Measurements from ENCODE around the gene THRA.

THRA gene

DNA sequence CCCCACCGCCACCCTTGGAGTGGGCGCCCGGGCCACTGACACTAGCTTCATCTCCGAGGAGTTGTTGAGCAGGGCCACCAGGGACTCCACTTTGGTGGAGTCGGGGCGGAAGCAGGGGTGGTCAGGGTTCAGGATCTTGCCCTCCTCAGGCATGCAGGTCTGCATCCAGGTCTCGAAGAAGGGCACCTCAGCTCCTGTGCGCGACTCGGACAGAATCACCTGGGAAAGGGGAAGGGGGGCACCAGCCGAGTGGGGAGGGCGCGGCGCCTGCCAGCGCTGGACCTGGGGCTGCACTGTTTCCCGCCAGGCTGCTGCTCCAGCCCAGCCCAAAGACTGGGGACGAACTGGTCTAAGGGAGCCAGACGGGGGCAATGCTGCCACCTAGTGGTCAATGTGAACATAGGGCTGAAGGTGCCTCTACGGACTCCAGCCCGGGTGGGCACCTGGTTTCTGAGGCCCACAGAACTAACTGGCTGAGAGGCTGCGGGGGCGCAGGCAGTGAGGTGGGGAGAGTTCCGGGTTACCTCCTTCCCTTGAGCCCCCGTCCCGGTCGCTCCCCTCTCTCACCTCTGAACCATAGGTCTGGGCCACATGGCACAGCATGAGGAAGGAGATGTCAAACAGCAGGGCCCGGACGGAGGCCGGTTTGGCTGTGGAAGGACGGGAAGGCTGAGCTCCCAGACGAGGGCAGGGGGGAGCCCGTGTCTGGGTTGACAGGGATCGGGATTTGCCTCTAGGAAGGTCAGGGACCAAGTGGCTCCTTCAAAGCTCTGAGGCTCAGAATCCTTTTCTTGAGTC is 35.8 kb upstream of the THRA start:
- DNase-seq (ENCODE audit: extremely low read depth in 1 of 2, low read depth in 1 of 2), result peak; percentile 42 to 60

DNA sequence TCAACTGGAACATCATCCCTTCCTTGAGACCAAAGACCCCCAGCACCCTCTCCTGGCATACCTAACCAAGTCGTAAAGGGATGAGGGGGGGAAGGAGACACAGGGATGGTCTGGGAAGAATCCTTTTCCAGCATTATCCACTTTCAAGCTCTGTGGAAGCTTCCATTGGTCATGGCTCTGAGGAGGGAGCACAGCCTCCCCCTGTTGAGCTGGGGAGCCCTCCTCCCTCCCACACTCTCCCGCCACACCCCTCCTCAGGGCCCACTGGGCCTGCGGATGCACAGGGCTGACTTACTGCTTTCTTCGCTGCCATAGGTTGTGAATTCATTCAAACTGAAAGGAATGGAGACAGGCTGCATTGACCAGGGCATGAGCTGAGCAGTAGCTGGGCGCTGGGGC is 35.2 kb upstream of the THRA start:
- DNase-seq (ENCODE audit: extremely low read depth in 1 of 2, low read depth in 1 of 2), result no peak

DNA sequence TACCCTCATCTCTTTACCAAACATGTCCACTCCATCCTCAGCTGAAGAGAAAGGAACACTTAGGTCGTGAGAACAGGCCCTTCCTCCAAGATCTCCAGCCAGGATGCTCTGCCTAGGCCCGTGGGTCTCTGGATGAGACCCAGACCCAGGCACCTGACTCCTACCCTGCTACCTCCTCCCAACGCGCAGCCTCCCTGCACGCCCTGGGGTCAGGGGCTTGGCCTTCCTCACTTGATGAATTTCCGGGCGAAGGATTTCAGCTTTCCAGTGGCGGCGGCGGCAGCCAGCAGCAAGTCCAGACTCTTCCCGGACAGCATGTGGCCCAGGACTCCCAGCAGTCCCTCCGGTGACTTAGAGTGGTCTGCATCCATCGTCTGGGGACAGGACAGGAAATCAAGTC is 34.2 kb upstream of the THRA start:
- no peak for DNase-seq (ENCODE audit: extremely low read depth in 1 of 2, low read depth in 1 of 2)

DNA sequence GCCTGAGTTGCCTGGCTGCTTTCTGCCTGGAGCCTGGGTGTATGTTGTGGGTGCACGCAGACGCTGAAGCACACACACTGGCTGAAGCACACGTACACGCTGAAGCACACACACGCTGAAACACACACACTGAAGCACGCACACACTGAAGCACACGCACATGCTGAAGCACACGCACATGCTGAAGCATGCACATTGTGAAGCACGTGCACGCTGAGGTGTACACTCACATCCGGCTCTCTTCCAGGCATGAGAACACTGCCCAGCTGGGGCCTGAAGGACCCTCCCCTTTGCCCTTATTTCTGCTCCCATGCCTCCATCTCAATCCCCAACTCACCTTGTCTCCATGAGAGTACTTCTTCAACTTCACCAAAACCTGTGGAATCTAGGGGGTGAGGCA is 31.1 kb upstream of the THRA start:
- DNase-seq (ENCODE audit: extremely low read depth in 1 of 2, low read depth in 1 of 2), result no peak

DNA sequence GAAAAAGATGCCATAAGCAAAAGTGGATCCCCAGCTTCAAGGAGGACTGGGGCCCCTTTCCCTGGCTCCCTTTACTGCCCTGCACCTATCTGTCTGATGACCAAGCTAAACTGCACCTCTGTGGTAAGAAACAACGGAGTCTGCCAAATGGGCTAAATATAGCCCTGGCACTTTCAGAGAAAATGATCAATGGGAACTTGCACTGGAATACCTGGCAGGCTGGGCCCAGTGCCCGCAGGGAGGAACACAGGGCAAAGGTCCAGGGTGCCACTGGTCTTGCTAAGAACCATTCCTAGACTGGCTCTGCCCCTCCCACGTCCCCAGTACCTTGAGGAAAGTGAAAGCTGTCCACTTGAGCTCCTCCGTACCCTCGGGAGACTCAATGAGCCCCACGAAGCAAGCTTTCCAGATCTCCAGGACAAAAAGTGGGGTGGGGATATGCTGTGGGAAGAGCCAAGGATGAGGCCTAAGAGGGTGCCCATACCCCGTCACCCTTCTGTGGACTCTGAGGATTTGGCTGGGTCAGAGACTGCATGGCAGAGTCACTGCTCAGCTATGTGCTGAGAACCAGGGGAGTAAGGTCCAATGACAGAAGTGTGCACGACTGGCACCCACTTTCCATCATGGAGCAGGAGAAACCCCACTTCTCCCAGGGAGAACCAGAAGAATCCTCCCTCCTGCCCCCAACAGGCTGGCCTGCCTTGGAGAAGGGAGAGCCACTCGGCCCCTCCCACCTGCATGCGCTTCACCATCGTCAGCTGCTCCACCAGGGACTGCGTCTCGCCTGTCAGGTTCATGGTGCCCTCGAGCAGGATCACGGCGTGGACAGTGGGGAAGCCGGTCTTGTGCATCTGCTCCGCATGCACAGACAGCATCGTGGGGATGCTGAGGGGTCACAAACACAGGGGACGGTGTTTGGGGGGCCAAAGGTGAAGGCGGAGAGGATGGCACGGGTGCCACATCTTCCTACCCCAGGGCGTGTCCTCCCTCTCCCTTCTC is 30.1 kb upstream of the THRA start:
- DNase-seq (ENCODE audit: extremely low read depth in 1 of 2, low read depth in 1 of 2), result no peak

DNA sequence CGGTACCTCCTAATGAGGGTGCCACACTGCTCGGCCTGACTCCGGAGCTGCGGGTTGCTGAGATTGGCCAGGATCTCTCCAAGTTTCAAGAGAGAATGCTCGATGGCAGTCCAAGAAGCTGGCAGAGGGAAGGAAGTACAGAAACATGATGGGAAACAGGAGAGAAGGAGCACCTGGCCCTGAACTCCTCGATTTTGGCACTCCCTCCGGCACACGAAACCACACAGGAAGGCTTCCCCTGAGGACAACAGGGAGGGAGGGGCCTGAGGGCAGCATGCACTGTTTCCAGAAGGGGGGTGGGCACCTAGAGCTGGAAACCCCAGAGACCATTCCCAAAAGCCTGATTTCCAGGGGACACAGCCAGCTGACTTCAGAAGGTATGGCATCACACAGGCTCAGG is 29.4 kb upstream of the THRA start:
- no peak for DNase-seq (ENCODE audit: extremely low read depth in 1 of 2, low read depth in 1 of 2)

DNA sequence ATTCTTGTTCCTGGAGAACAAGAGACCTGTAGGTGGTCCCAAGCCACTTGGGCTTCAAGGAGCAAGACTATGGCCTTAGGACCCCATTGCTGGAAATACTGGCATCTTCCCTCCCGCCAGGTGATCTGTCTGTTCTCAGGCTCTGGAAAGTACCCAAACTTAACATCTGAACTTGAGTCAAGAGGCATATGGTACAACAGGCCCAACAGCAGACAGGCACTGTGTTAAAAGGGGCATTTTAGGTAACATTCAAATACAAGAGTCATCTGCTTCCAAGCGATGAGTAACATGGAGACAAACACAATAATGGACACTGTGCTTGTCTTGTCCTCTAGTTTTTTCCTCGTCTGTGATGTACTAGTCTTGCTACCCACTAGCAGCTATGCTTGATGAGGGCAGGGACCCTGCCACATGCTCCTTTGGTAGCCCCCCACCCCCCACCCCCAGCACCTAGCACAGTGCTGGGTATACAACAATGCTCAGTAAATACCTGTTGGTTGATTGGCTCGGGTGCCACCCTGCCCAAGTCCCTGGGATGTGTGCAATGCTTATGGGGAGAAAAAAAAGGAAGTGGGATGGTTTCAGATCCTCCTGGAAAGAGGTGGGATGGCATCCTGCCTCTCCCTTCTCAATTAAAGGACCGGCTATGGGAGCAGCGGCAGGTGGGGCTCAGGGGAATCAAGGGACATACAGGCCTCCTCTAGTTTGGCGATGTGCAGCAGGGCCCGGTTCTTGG is 28.2 kb upstream of the THRA start:
- DNase-seq (ENCODE audit: extremely low read depth in 1 of 2, low read depth in 1 of 2), result no peak

DNA sequence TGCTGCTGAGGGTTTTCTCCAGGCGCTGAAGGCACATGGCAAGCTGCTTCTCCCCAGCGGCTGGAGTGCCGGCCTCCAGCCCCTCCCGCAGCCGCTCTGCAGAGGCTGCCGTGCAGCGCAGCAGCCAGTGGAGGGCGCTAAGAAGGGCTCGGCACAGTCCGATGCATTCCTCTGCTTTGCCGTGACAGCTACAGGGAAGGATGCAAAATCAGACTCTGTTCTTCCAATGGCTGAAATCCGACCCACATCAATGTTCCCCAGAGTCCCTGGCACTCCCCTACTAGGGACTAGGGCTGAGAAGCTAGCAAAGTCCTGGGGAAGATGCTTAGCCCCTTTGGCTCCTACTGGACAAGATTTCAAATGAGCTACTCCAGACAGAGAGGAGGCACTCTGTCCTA is 27.6 kb upstream of the THRA start:
- DNase-seq (ENCODE audit: extremely low read depth in 1 of 2, low read depth in 1 of 2), result no peak

DNA sequence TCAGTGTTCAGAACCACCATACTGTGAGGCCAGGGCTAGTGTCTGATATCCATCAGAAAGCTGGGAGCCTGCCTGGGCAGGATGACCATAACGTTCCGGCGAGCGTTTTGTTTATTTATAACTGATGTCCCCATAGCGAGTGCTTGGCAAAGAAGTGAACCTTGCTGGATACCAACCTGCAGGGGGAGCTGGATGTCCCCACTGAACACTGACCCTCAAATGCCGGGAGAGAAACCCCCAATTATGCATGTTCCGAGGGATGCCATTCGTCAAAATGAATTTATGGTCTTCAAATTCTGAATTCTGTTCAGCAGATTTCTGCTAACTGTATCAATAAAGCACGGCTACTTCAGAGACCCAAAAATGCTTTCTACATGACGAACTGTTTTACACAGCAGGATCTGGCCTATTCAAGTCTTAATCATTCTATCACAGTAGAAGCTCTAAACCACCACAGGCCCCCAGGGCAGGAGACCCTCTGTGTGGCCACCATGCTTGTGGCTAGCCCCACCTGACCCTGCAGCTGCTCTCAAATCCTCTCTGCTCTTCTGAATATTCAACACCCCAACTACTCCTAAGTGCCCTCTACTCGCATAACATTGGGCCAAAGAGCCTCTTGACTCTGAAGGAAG is 23.8 kb upstream of the THRA start:
- DNase-seq (ENCODE audit: extremely low read depth in 1 of 2, low read depth in 1 of 2), result no peak

DNA sequence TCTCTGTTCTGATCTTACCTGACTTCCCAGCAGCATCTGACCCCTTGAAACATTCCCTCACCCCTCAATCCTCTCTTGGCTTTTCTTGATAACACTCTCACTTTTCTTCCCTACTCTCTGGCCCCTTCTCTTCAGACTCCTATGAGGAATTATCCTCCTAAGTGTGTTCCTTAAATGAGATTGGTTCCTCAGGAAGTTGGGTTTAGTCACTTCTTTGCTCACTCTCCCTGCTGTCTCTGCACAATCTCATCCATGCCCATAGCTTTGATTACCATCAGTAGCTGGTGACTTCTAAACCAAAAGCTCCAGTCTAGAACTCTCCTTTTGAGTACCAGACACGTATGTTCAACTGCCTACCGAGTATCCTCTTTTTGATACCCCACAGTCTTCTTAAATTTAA is 21.6 kb upstream of the THRA start:
- no peak for DNase-seq (ENCODE audit: extremely low read depth in 1 of 2, low read depth in 1 of 2)

DNA sequence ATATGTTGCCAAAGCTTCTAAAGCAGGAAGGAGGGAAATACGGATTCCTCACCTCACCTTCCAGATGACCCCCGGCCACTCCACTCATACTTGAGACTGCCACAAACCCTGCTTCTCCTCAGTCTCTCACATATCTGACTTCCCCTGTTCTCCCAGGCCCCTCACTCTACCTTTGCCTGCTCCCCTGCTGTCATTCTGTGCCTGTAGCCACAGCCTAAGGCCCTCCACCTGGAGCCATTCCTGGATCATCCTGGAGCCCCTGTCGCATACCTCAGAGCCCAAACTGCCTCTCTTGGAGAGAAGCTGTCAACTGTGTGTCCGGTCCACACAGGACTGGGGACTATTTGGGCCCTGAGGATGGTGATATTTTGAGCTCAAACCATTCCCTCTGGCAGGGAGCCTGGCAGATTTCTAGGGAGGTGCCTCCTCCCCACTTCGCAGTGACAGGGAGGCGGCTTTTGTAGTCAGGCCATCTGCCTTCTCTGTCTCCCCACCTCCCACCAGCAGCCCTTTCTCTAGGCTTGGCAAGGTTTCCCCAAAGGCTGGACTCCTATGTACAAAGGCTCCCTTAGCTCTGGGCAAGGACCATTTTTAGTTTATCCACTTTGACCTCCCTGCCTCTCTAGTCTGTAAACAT is 6.3 kb upstream of the THRA start:
- no peak for DNase-seq (ENCODE audit: extremely low read depth in 1 of 2, low read depth in 1 of 2)

DNA sequence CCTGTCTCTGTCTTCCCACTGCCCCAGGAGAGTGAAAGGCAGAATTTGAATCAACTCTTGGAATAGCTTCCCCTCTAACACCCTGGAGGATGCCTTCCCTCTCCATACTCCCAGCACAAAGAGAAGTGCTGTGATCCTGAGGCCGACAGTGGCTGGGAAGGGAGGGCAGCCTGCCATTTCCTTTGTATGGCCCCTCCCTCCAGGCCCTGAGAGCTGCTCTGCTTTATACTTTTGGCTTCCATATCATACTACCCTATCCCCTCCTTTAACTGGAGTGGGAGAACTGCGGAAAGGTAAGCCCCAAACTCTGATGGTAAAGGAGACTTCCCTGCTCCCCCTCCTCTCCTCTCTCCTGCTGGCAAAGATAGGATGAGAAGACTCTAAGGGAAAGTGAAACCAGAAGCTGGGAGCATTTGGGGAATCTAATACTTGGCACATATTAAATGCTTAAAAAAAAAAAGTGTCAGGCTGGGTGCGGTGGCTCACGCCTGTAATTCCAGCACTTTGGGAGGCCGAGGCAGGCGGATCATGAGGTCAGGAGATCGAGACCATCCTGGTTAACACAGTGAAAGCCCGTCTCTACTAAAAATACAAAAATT is 4.5 kb upstream of the THRA start:
- DNase-seq (ENCODE audit: extremely low read depth in 1 of 2, low read depth in 1 of 2), result no peak

DNA sequence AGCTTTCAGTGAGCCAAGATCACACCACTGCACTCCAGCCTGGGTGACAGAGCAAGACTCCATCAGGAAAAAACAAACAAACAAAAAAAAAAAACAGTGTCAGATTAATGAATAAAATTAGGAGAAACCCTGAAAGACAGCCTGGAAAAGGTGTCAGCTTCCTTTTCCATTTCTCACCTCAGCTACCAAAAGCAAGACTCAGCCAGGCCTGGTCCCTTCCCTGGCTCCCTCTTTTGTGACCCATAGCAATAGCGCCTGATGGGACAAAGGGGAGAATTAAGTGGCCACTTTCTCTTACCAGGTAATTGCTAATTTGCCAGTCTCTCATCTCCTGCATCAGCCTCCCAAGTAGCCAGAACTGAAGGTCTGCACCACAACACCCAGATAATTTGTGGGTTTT is 3.9 kb upstream of the THRA start:
- no peak for DNase-seq (ENCODE audit: extremely low read depth in 1 of 2, low read depth in 1 of 2)

DNA sequence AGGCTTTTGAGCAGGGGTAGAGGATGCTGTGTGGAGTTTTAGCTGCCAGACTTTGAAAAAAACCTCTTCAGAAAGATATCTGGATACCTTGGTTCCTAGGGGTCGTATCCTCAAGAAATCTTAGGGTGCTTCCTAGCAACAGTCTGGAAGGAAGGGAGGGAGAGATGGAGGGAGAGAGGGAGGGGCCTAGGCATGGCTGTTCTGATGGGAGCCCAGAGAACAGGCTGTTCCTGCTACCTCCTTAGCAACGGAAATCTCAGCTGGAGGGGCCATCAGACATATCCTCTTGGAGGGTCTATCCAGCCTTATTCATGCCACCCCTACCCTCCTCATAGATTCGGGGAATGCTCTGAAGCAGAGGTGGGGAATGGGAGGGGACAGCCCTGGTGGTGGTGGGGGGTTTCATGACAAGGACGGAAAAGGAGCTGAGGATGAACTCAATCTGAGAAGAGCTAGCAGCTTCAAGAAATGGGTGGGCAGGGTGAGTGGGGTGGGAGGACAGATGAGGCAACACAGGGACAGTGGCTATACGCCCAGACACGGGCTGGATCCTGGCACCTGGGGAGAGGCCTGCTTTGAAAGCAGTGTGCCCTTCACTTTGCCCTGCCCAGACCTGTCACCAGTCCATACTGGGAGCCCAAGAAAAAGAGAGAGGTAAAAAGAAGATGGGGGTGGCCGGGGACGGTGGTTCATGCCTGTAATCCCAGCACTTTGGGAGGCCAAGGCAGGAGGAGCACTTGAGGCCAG is 2.9 kb upstream of the THRA start:
- DNase-seq (ENCODE audit: extremely low read depth in 1 of 2, low read depth in 1 of 2), result no peak

DNA sequence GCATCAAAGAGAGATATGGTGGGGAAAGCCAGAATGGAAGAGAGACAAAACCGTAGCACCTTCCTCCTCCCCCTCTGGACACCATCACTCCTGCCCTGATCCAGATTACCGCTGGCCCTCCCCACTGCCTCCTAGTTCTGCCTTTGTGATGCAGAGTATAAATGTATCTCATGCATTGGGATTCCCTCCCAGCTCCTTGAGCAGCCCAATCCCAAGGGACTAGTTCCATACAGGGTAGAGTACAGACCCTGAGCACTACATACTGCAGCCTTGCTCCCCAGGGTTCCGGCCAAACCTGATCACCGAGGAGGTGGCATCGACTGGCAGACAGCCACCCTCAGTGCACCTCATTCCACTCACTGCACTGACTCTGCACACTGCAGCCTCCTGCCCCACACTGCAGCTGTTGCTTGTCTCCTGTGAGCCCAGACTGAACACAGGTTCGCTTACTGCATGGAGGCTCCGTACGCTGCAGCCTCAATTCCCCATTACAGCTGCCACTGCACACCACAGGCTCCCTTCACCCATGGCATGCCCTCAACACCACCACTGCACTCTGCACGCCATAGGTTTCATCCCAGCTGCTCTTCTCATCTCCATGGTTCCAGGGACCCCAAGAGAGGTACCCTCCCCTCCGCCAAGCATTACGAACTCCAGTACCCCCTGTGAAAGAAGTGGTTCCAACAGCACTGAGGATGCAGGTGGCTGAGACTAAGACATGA is 1.7 kb upstream of the THRA start:
- no peak for DNase-seq (ENCODE audit: extremely low read depth in 1 of 2, low read depth in 1 of 2)

DNA sequence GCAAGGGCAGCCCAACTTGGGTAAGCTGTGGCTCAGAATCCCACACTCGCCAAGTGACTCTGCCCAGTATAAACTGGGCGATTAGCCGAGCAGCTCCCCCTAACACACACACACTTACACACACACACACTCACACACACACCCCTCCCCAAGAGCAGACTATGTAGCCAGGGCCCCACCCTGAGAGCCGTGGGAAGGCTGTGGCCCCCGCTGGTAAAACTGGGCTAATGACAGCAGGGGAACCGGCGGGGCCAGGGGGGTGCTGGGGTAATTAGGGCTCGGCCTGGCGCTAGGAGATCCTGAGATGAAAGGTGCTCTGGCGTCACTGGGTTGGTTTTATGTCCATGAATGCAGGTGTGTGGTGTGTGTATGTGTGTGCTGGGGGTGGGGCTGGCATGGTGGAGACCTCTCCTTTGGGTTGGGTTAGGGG is 1.1 kb upstream of the THRA start:
- DNase-seq (ENCODE audit: extremely low read depth in 1 of 2, low read depth in 1 of 2), result no peak

DNA sequence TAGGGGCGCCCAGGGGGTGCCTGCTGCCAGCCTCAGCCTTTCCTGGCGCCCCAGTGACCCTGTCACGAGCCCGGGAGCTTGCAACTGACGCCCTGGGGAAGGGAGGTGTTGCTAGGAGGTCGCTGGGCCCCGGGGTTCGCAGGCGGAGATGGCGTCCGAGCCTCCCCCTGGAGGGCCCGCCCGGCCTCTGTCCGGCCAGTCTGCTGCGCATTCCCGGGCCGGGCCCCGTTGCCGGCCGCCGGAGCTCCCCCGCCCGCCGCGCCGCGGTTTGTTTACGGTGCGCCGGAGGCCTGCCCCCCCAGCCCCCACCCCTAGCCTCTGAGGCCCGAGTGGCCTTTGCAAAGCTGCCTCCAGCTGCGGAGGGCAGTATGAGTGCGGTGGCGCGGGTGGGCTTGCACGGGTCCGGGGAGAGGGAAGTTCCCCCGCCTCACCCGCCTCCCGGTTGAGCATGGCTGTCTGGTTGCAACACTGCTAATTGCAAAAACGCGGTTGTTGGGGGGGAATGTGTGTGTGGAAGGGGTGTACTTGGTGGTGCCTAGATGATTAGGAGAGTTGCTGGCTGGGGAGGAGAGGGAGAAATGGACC is 514 bp downstream of the THRA start:
- DNase-seq (ENCODE audit: extremely low read depth in 1 of 2, low read depth in 1 of 2), result no peak

DNA sequence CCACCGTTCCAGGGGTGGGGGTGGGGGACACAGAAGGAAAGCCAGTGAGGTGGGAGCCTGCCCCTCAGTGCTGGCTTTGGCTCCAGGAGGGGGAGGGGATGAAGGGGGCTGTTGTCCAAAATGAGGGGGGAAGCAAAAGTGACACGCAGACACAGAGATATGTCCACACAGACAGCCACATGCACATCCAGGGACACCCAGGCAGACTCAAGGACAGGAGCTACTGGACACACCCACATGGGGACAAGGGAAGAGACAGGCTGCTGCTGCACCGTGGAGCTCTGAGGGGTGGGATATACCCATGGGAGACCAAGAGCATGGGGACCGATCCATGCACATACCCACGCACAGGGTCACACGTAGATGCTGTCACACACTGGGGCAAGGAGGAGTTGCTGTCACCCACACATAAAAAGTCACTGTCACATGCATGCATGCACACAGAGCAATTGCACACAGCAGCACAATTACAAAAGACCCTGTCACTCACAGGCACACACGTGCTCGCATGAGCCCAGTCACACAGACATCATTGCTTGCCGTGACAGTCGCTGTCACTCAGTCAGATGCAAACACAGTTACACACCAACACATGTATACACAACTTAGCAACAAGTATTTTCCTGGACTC is 1.3 kb downstream of the THRA start:
- no peak for DNase-seq (ENCODE audit: extremely low read depth in 1 of 2, low read depth in 1 of 2)

Data from activated CD8-positive, alpha-beta memory T cell treated with anti-CD3 and anti-CD28 coated beads for 1 hour (primary cell).